GM18870 (cell line): Measurements from ENCODE around the gene WWOX.

Experiments used
- ATAC-seq: cut with Tn5 transposase; IDR thresholded peaks from one replicate; pipeline ENCODE4 v1.9.1; 2021; ENCODE audit warnings: moderate library complexity; ENCODE audit not compliant: unreplicated experiment

The WWOX gene

GRCh38 chr16:78993346-78993745 is 893.9 kb downstream of the WWOX start:
- no peak for ATAC-seq

- no peak for ATAC-seq
Measured at GRCh38 chr16:78994135-78994745, 894.8 kb downstream of the WWOX start.

- ATAC-seq: no peak
Measured at GRCh38 chr16:78995441-78995840, 896.0 kb downstream of the WWOX start.

DNA sequence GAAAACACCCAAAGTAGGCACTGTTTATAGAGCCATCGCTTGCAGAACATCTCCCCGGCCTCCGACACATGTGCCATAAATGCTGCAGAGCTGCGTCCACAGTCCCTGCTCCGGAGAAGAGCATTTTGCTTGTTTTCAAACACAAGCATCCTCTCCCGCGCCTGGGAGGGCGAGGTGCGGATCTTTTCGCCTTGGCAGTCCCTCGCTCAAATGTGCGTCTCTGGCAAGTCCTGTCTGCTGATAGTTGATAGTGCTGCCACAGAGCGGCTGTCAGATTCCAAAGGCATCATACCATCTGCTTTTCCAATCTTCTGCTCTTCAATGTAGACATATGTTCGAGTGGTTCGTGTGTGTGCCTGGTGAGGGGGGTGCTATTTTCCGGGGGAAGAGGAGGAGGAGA is 897.3 kb downstream of the WWOX start:
- no peak for ATAC-seq

DNA sequence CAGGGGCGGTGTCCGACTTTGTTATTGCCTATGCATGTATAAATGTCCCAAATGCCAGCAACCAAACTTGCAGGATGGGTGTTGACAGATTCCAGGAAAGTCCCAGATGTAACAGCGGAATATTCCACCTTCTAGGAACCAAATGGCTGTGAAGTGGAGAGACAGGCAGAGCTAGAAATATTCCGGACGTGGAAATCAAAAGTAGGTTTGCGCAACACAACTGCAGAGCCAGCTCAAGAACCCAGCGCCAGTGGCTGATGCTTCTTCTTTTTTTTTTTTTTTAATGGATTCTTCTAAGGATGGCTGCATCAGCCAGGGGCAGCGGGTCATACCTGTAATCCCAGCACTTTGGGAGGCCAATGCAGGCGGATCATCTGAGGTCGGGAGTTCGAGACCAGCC is 899.4 kb downstream of the WWOX start:
- ATAC-seq: no peak

- ATAC-seq: no peak
Measured at GRCh38 chr16:79001156-79001967, 901.9 kb downstream of the WWOX start.

DNA sequence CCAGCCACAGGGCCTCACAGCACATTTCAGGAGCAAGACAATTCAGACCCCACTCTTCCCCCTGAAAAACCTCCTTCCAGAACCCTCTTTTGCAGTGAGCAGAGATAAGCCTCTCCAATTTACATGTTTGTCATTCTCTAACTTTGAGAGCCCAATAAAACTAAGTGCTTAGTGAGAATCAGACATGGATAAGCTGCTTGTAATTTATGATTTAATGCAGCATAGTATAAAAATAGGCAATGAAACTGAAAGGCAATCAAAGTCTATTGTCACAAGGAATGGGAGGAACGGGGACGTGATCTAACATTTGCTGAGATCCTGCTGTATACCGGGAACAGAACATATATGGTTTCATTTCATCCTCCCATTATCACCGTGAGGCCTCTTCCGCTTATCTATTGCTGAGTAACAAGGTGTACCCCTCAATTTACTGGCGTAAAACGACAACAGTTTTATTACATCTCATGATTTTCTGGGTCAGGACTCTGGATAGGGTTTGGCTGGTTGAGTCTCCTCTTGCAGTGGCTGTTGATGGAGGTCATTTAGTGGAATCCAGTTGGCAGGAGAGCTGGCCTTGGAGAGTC is 903.7 kb downstream of the WWOX start:
- ATAC-seq: no peak

GRCh38 chr16:79004309-79004708 is 904.9 kb downstream of the WWOX start:
- ATAC-seq: no peak

- ATAC-seq: no peak
Measured at GRCh38 chr16:79005096-79005495, 905.6 kb downstream of the WWOX start.

GRCh38 chr16:79006206-79006605 is 906.8 kb downstream of the WWOX start:
- ATAC-seq: no peak

- no peak for ATAC-seq
Measured at GRCh38 chr16:79006765-79007164, 907.3 kb downstream of the WWOX start.

- ATAC-seq: peak; percentile 76
Measured at GRCh38 chr16:79007614-79008013, 908.2 kb downstream of the WWOX start.

DNA sequence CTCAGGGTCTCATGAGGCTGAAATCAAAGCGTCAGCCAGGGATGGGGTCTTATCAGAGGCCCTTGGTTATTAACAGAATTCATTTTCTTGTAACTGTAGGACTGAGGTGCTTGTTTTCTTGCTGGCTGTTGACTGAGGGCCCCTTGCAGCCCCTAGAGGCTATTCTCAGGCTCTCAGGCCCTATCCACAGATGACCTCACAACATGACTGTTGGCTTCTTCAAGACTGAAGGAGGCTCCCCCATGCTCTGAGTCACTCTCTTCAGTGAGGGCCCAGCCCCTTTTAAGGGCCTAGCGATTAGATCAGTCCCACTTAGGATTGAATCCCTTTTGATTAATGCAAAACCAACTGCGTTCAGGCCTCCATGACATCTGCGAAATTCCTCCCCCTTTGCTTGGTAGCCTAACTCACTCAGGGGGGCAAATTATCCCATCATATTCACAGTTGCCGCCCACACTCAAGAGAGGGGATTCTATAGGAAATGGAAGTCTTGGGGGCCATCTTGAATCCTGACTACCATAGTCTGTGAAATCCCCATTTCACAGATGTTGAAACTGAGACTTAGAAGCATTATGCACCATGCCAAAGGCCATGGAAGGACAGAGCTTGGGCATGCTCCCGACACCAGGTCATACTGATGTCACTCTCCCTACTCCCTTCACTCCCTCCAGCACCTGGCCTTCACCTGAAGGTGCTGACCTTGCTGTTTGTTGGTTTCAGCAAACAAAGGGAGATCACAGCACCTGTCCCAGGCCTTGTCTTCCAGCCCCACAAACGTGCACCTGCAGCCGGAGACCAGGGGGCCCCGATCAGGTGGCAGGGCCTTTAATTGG is 908.8 kb downstream of the WWOX start:
- ATAC-seq: no peak

GRCh38 chr16:79008869-79009179 is 909.4 kb downstream of the WWOX start:
- no peak for ATAC-seq

DNA sequence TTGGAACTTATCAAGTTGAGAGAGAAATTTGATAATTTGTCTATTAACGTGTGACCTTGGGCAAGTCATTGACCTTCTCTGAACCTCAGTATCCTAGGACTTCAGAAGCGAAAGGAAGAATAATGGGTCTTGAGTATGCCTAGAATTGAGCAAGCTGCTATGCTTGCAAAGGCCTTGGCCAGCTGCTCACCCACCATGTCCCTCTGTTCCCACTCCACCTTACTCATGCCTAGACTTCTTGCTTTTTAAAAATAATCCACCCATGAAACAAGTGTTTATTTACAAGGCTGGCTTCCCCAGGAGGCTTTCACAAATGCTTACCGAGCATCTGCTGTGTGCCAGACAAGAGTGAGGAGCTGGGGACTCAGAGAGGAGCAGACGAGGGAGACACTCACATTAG is 910.4 kb downstream of the WWOX start:
- ATAC-seq: no peak

DNA sequence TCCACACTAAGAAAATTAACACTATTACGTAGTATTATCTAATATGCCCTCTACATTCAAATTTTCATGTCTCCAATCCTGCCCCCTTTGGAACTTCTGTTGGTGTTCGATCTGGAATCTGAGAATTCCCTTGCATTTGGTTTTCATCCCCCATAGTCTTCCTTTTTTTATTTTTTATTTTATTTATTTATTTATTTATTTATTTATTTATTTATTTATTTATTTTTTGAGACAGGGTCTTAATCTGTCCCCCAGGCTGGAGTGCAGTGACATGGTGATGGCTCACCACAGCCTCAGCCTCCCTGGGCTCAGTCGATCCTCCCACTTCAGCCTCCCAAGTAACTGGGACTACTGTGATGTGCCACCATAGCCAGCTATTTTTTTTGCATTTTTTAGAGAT is 911.8 kb downstream of the WWOX start:
- no peak for ATAC-seq

DNA sequence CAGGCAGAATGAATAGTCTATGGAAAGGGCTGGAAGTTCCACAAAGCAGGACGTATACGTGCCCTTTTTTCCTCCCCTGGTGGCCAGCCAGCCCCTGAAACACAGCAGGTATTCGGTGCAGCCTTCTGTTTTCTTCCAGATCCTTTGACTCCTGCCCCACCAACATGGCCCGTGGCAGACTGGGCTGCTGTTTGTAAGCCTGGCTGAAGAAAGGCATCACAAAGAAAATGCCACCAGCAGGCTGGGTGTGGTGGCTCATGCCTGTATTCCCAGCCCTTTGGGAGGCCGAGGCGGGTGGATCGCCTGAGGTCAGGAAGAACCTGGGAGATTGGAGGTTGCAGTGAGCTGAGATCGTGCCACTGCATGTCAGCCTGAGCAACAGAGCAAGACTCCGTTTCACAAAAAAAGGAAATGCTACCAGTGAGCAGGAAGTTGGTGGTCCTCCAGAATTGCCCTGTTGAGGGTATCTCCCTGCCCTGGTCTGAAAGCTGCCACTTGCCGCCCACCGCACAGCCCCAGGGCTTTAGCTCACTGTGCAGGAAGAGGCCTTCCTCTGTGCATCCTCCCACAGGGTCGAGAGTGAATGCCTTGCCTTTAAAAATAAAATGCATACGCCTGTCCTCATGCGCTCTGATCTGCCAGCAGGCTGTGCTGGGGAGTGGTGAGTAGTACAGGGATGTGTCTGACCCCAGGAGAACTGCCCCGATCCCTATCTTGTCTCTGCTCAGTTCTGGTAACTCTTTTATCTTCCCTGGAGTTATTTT is 913.4 kb downstream of the WWOX start:
- no peak for ATAC-seq

DNA sequence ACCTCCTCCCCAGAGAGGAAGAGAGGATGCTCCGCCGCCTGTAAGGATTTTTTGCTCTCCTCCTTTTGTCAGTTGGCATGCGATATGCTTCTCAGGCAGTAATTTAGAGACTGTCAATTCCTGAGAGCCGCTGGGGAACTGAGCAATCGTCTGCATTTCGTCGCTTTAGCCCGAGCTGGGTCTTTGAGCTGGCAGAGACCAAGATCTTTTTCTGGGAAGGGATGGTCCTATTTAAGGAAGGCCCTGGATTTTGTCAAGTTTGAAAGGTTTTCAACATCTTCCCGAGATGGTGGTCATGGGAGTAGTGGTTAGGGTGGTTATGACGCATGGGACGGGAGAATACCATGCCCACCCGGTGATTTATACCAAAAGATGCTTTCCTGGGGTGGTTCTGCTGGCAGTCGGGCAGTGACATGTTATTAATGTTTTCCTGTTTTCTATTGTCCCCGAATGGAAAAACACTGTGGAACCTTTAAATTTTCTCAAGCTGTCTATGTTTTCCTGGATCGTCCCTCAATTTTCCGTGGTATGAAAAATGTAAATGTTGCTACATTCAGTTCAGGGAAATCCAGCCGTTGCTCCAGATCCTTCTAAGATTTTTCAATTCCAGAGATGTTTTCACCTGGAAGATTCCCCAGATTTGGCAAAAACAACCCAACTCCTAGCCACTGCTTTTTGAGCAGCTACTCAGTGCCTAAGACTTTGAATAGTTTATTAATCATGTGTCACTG is 914.6 kb downstream of the WWOX start:
- ATAC-seq: no peak

- ATAC-seq: no peak
Measured at GRCh38 chr16:79018650-79019429, 919.4 kb downstream of the WWOX start.
